Measurements from ENCODE around the gene SULF2. TPM values are rescaled to one million over a fixed set of nuclear protein-coding genes. Genes with fewer than 3 reads are reported as not detected.

Gene SULF2
- total RNA-seq, 1 donor from 2014 or later = 18.8 TPM

DNA sequence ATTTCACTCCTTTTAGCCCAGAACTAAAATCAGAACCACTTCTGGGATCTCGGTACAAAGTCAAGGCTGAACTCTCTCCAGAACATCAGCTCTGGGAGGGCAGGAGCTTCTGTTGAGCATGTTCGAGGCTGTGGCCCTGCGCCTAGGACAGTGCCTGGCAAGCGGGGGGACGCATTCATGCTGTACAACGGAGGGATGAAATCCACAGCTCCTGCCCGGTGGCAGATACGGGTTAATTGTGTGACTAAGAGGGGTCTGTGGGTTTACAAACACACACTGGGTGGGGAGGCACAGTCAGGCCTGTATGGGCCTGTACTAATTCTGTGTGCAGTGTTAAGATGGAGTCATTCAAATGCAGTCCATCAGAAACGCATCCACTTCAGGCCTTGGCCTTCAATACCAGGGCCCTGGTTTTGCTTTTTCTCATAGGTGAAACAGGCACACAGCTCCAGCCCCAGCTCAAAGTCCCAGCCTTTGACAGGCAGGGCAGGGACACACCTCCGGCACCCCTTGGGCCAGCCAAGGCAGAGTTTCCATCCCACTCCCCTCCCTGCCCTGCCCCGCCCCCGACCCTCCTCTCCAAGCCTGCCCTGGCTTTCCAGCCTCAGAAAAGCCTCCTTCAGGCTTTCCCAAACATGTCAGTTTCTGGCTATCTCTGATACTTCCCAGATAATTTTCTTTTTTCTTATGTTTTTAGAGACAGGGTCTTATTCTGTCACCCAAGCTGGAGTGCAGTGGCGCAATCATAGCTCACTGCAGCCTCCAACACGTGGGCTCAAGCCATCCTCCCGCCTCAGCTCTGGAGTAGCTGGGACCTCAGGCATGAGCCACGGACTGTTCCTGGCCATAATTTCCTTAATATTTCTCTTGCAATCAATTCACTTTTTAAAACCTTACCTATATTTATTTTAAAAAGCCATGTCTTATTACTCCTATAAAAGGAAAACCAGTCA, 109.8 kb downstream of the SULF2 start:
- FAIRE-seq = no peak
- no peak for DNase-seq (ENCODE audit: low spot score in 2 of 2)

DNA sequence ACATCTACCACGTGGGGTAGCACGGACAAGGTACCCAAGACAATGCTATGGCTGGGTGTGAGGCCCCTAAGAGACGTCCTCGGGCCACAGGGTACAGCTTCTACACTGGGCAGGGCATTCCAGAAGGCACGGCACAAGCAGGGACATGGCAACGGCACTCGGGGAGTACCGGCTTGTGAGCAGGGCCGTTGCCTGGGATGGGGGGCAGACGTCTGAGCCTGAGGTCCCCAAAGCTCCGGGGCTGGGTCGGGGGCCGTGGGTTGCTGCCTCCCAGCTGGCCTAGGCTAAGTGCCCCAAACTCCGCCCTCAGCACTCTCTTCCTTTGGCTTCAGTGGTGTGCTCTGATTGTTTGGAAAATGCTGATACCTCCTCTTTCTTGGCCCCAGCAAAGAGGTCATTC, 110.6 kb downstream of the SULF2 start:
- FAIRE-seq (no peak), DNase-seq (ENCODE audit: low spot score in 2 of 2) (no peak)

DNA sequence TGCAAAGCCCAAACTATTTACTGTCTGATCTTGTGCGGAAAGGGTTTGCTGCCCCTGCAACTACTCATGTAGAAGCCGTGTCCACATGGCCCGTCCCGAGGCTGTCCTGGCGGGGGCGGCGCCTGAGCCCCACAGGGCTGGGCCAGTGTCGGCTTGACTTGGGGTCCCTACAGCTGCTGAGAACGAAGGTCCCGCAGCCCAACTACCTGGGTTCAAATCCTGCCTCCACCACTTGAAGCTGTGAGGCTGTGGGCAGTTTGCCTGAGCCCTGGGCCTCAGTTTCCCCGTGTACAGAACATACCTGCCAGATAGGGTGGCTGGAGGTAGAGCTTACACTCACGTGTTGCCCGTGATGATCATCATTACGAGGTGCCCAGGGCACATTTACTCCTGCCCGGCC, 111.1 kb downstream of the SULF2 start:
- FAIRE-seq (no peak), DNase-seq (ENCODE audit: low spot score in 2 of 2) (no peak)

DNA sequence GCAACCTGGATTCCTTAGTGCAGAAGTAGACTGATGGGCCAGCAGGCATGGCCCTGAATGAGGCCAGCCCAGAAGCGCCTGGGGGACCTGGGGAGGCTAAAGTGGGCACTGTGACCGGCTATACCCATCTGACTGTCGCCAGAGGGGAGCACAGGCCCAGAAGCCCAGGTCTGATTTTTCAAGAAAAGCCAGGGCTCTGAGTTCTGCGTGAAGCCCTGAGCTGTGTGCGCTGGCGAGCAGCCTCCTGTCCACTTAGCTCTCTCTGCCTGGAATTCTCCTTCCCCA, 111.7 kb downstream of the SULF2 start:
- no peak for FAIRE-seq

DNA sequence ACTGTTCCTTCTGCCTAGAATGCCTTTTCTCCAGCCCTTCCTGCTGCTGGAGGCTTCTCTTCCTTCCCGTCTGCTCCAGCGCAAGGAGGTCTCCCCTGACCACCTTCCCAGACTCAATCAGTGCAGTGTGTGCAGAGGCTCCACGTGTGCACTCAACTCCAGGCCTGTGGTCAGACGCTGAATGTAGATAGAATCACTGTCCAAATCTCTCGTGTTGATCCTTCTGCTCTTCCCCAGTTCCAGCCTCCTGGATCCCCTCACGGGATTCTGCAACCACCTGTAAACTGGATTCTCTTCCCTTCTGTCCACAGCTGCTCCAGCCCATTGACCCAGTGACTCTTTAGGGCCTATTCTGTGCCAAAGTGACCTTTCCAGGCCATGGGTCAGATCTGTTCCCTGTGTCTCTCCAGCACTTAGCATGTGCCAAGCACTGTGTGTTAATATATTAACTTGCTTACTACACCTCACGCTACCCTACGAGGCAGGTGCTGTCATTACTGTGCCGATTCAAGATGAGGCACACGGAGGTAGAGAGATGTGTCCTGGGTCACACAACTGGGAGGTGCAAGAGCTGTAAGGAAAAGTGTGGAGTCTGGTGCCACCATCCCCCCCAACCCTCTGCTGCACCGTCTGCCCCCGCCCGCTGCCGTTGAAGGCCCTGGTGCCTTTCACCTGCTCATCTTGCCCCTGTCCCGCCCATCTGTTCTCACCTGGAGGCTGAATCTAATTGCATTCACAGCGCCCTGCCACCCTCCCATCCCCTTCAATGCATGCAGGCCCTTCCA, 112.2 kb downstream of the SULF2 start:
- DNase-seq (ENCODE audit: low spot score in 2 of 2) (no peak), FAIRE-seq (no peak)

More for the DNA sequence above, 111.7 kb downstream of the SULF2 start:
- DNase-seq (ENCODE audit: low spot score in 2 of 2) = no peak

DNA sequence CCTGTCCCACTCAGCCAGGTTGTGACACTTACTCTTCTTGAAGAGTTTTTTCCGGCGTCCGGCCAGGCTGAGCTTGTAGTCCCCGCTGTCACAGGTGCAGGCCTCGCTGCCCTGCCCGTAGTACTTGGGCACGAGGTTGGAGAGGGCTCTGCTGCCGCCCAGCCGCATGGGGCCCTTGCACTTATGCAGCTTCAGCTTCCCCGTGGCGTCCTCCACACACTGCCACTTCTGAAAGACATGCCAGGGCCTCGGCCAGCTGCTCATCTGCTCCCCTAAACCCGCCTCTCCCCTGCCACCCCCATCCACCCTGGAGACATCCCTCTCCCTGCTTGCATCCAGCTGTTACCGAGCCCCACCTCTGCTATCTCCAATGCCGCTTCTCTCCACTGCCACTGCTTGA, 113.1 kb downstream of the SULF2 start:
- DNase-seq (ENCODE audit: low spot score in 2 of 2) (no peak), FAIRE-seq (no peak)

DNA sequence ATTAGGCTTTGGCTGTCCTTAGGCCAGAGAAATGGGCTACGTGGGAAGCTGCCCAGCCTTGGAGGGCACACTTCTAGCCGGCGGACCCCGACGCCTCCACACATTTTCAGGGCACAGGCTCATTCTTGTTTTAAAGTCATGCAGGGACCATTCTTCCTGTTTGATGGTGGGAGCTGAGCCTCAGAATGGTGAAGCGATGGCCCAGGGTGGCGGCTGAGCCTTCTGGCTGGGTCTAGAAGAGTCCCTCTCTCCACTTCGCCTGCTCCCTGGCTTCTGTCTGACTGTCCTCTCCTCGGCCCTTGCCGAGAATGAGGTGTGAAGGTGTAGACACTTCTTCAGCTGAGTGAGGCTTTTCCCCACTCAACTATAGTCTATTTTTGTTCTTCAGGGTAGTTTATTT, 114.4 kb downstream of the SULF2 start:
- FAIRE-seq (no peak), DNase-seq (ENCODE audit: low spot score in 2 of 2) (no peak)

DNA sequence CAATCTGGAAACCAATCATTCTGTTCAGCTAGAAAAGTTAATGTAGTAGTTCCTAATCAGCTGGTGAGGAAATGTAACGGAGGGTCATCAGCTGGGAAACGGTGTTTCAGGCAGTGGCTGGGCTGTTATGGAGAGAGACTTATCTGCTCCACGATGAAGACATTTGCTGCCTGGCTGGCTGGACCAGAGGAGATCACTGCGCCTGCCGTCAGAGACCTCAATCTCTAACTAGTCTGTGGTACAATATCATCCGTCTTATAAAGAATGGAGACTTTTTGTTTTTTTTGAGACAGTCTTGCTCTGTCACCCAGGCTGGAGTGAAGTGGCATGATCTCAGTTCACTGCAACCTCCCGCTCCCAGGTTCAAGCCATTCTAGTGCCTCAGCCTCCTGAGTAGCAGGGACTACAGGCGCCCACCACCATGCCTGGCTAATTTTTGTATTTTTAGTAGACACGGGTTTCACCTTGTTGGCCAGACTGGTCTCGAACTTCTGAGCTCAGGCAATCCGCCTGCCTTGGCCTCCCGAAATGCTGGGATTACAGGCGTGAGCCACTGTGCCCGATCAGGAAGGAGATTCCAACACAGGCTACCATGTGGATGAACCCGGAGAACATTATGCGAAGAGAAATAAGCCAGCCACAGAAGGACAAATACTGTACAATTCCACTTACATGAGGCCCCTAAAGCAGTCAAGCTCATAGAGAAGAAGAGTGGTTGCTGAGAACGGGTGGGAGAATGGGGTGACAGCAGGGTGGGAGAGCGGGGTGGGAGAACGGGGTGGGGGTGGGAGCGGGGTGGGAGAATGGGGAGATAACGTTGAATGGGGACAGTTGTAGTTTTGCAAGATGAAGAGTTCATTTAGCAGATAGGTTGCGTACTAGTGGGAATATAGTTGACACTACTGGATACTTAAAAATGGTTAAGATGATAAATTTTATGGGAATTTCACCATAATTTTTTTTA, 115.1 kb downstream of the SULF2 start:
- FAIRE-seq (no peak), DNase-seq (ENCODE audit: low spot score in 2 of 2) (no peak)

DNA sequence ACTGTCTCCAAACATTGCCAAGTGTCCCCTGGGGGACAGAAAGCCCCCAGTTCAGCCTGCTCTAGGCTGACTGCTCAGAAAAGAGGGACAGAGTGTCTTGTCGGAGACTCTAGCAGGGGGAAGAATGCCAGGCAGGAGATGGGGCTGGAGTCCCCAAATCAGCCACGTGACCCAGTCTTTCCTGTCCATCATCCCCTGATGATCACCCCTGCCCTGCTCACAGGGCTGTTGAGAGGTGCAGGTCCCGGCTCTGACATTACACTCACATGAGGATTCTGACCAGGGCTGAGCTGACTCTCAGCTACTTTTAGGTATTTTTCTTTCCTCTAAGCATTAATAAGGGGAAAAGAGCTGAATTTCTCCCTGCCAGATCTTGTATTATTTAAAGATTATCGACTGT, 115.8 kb downstream of the SULF2 start:
- FAIRE-seq (no peak), DNase-seq (ENCODE audit: low spot score in 2 of 2) (no peak)

DNA sequence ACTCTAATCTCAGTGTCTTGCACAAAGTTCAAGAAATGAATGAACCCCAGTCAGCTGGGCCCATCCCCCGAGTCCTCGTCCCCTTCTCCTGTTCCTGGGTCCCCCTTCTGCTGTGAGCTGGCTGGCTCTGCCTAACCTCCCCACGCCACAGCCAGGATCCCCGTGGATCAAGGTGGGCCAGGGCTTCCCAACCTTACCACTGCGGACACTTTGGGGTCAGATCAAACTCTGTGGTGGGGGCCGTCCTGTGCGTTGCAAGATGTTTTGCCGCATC, 116.2 kb downstream of the SULF2 start:
- DNase-seq (ENCODE audit: low spot score in 2 of 2) (no peak), FAIRE-seq (no peak)

DNA sequence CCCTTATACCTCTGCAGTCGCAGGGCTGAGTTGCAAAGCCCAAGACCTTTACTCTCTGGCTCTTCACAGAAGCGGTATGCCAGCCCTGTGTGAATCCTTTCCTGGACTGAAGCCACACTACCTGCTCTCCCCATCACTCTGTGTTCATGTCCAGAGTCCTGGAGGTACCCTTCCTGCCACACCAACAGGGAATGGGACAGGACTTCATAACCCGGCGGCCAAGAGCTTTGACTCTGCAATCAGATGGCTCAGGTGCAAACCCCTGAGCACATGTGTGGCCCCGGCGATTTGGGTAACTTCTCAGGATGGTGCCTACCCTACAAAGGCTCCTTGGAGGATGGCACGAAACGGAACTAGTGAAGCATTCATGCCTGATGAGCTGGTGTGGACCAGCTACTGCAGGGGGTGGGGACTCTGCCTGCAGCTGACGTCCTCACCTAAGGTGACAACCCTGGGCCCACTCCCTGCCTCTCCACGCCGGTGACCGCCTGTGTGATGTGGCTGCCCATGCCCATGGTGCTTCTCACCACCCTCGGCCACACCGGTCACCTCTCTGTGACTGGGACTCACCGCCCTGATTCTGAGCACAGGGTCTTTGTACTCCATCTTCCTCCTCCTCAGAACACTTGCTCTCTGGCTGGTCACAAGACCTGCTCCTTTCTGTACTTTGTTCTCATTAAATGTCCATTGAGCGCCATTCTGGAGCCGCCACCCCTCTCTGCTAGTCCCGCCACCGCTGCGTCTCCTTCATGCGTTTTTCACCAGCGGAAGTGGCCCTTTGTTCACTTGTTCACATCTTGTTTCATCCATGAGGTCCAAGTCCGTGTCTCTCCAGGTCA, 116.7 kb downstream of the SULF2 start:
- DNase-seq (ENCODE audit: low spot score in 2 of 2) (no peak), FAIRE-seq (no peak)

DNA sequence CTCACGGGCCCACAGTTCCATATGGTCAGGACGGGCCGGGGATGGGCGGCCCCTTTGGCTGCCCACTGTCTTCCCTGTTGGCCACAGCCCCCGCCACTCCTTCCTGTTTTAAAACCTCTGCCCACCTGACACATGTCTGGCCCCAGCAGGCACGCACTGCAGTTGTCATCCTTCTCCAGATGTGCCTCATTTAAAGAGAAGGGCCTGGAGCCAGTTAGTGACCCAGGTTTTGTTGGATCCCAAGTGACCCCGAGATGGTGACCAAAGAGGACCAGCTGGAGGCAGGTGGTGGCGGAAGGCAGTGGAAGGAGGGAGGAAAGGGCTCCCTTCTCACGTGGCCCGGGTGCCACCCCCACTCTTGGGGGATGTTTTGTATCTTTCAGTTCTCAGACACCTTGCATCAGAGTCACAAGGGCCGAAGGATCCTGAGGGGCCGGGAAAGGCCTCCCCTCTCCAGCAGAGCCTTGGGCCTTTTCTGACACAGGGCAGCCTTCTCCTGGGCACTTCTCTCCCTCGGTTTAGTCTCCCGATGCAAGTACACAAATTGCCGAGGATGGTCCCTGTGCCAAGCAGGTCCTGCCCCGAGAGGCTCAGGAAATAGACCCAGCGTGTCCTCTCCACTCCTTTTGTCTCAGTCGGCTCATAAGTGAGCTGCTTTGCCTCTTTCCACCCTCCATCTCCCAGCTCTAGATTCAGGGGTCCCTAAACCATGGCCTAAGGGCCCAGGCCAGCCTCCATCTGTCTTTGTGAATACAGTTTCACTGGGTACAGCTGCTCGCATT, 117.6 kb downstream of the SULF2 start:
- DNase-seq (ENCODE audit: low spot score in 2 of 2) = no peak
- no peak for FAIRE-seq

DNA sequence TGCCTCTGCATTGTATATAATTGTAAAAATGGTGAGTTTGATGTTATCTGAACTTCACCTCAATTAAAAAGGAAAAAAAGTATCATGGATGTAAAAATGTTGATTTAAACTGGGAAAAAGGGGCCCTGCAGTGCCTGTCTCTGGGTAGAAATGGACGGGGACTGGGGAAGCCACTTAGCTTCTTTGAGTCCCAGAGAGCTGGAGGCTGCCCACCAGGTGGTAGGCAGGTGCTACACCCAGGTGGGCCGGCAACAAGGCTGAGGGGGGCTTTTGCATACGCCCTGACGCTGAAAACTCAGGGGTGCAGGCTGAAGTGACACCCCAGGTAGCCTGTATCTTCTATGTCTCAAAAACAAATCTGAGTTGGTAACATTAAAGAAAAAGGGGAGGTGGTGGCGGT, 118.2 kb downstream of the SULF2 start:
- FAIRE-seq = no peak
- DNase-seq (ENCODE audit: low spot score in 2 of 2) = no peak

DNA sequence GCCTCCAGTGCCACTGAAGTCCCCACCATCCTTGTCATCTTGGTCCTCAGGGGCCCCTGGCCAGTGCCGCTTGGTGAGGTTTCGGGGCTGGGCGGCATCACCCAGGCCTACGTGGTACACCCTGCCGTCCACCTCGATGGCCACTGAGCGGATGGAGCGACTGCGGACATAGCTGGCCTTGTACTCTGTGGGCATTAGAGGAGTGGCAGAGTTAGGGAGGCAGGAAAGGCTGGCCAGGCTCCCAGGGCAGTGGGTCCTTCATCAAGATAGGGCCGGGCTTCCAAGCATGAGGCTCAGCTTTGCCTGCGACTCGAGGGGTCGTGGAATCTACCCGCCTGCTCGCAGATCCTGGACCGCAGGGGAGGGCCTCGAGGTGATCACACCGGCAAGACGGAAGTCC, 119.0 kb downstream of the SULF2 start:
- DNase-seq (ENCODE audit: low spot score in 2 of 2) (no peak), FAIRE-seq (no peak)

DNA sequence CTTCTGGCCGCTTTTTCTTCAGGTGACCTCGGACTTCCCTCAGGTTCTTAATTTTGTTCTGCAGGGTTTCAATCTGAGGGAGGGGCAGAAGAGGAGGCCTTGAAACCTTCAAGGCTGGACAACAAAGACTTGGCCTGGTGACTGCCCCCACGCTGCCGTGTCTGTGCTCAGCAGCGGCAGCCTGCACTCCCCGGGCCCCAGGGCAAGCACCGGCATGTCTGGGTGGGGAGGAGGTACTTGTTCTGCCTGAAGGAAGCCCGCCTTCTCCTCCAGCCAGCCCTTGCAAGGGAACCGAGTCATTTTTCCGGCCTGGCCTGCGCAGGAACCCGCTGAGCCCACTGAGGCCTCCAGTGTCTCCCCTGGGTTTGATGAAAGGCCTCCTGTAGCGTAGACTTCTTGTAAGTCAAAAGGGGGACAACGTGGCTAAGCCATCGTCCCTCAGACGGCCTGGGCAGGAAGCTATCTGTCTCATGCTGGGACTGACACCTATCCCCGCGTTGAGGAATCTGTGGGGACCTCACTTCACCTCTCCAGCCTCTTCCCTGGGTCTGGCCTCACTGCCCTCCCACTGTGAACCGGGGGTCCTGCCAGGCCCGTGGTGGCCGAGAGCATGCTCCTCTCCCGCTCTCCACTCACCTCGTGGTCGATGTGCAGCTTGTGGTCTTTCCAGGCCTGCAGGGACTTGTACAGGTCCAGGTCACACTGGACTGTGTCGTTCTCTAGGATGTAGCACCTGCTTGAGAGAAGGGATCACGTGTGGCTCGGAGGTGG, 119.9 kb downstream of the SULF2 start:
- FAIRE-seq = no peak
- DNase-seq (ENCODE audit: low spot score in 2 of 2) = no peak

DNA sequence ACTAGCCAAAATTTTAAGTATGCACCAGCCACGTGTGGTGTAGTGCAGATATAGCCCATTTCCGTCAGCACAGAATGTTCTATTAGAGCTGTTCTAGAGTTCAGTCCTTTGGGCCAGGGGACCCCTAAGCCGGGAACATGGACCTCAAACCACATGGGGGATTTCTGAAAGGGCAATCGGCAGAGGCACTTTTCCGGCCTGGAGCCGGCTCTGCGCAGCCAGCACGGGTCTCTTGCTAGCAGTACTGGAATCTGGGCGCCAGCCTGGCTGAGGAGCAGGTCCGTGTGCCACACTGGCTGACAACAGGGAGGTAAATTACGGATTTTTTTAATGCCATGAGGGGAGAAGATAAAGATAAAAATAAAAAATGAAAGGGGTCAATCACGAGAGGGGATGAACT, 120.5 kb downstream of the SULF2 start:
- no peak for FAIRE-seq
- no peak for DNase-seq (ENCODE audit: low spot score in 2 of 2)

DNA sequence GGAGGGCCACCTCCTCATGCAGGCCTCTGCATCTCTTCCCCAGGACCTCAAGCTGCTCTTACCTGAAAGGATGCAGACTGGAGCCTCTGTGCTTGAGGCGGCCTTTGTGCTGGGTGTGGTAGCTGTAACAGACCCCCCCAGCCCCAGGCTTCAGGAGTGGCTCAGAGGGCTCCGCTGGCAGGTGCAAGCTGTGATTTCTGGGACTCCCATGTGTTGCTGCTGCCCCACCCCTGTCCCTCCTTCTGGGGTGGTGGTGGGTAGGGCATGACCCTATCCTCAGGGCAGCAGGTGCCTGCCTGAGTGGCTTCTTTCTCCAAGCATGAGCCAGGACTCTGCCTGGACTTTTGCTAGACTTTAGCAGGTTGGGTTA, 121.2 kb downstream of the SULF2 start:
- FAIRE-seq = no peak

DNA sequence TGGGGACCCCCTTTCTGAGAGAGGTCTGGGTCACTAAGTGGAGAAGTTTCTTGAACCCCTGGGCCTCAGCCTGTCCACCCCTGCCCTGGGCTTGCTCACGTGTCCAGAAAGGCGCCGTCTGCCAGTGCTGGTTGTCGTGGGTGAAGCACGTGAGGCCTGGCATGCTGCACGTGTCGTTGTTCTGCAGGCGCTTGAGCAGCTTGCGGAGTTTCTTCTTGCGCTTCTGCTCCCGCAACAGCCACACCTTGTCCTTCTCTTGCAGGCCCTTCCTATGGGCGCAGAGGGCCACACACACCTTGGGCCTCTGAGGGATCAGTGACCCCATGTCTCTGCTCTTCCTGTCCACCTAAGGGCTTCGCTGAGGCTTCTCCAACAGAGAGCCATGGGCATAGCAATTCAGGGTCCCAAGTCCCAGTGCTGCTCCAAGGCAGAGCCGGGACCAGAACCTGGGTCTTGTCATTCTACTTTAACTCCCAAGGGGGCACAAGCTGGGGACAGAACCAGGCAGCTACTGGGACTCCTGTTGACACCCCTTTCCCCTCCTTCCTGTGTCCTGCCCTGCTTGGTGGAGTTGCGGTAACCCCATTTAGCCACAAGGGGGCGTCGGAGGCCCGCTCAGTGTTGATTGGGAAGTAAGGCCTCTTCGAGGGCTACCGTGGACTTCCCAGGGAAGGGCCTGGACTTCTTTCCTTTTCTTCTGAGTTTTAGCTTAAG, 121.8 kb downstream of the SULF2 start:
- DNase-seq (ENCODE audit: low spot score in 2 of 2) = peak; percentile 55 to 81
- FAIRE-seq = no peak

More for the DNA sequence above, 121.2 kb downstream of the SULF2 start:
- DNase-seq (ENCODE audit: low spot score in 2 of 2) = no peak
